GM19351 (cell line): ENCODE data around the gene DNPH1.
A peak's percentile ranks its signal among the peaks of the same experiment; 100 is the strongest.

Source experiments
- ATAC-seq: cut with Tn5 transposase; IDR thresholded peaks from one replicate; pipeline ENCODE4 v1.9.1; 2021; ENCODE audit warnings: mild to moderate bottlenecking, moderate library complexity; ENCODE audit not compliant: unreplicated experiment

Gene DNPH1

DNA sequence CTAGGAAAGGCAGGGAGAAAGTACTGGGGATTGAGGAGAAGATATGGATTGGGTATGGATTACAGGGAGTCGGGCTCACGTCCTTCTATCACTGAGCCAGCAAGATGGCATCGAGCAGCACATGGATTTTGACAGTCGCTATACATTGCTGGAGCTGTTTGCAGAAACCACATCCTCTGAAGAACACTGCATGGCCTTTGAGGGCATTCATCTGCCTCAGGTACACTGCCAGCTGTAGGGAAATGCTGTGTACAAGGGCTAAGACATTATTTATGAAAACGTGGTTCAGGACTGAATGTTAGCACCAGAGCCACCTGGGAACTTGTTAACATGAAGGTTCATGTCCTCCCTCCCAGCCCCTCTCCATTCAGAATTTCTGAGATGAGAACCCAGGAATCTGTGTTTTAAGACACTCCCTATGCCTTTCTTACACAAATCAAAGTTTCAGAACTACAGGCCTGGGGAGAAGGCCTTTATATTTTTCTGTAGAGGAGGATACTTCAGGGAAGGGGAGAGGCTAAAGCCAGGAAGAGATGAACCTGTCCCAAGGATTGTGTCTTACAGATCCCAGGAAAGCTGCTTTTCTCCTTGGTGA is 43.8 kb downstream of the DNPH1 start:
- ATAC-seq = no peak

DNA sequence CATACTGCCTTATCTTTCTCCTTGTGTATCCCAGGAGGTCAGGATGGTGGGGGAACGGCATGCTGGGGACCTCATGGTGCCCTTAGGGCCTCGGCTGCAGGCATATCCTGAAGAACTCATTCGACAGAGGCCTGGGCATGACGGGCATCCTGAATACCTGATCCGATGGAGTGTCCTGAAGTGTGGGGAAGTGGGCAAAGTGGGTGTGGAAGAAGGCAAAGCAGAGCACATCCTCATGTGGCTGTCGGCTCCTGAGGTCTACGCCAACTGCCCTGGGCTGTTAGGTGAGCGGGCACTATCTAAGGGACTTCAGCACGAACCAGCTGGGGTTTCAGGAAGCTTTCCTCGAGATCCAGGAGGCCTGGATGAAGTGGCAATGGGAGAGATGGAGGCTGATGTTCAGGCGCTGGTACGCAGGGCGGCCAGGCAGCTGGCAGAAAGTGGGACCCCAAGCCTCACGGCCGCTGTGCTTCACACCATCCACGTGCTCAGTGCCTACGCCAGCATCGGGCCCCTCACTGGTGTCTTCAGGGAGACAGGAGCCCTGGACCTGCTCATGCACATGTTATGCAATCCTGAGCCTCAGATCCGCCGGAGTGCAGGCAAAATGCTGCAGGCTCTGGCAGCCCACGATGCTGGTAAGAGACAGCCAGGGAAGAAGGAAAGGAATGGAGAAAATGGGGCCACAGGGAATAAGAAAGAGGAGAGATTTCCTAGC is 44.9 kb downstream of the DNPH1 start:
- ATAC-seq = no peak

- ATAC-seq = no peak
These were observed 45.8 kb downstream of the DNPH1 start for GRCh38 chr6:43183441-43183840.

DNA sequence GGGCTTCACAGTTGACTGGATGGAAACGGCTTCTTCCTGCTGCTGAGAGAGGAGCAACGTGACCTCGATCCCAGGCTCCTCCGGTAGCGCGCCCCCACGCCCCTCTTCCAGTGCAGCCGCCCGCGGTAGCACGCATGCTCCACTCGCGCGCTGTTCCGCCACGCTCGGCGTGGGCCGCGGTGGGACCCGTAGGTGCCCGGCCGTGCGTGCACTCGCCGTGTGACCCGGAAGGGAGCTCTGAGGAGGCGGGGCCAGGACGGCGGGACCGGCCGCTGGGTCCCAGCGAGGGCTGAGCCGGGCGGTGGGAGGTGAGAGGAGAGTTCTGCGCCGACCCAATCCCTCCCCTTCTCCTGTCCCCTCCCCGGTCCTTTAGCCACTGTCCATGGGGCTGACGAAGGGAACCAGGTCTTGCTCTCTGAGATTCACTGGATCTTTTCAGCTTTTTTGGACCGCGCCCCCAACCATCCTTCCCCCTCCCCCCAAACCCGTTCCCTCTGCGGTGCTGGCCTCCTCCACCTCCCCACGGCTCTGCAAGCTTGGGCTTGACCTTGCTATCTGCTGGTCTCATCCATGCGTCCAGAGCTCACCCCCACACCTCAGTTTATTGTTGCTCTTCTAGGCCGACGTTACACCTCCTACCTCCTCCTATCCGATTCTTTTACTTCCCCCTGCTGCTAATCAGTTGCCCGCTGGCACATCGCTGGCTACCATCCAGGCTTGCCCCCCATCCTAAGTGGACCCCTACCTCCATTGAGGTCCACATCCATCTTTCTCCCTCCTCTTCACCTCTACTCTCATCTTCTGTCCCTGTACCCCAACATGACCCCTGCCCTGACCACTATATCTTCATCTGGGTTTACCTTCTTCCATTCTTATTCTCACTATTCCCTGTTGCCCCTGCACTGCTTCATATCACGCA is 47.1 kb downstream of the DNPH1 start, which contains the start of gene CUL9:
Gene CUL9, plus strand, starts transcription at position 255 of the 919 bp plus-strand sequence. CDS start 2,115 bp downstream, outside the sequence.
- ATAC-seq = peak; percentile 98

GRCh38 chr6:43181621-43181941 is 47.7 kb downstream of the DNPH1 start:
- no peak for ATAC-seq

DNA sequence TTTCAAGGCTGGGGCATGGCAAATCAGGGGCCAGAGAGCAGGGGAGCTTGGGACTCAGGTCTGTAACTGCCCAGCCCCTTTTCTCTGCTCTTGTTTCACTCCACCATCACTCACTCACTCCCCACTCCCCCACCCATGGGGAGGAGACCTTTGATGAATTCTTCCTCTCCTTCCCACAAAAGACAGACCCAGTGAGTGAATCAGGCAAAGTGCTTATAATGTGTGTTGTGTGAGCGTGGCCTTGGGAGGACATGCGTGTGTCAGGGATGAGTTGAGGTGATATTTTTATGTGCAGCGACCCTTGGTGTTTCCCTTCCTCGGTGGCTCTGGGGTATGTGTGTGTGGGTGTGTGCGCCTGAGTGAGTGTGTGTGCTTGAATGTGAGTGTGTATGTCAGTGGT is 48.3 kb downstream of the DNPH1 start:
- no peak for ATAC-seq

DNA sequence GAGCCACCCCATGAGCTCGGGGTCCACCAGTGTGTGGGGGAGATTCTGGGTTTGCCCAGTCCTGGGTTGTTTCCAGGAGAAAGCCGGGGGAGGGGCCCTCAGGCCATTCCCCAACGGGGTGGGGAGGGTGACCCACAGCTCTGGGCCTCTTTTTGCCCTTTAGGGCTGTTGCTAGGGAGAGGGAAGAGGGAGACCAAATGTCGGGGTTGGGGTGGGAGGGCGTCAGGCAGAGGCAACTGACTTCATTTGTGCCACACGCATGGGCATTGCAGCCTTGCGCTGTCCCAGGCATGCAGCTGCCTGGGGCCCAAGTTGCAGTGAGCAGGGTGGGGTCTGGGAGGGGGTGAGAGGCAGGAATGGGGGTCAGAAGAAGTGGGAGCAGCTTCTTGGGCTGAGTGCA is 49.2 kb downstream of the DNPH1 start:
- ATAC-seq = no peak

DNA sequence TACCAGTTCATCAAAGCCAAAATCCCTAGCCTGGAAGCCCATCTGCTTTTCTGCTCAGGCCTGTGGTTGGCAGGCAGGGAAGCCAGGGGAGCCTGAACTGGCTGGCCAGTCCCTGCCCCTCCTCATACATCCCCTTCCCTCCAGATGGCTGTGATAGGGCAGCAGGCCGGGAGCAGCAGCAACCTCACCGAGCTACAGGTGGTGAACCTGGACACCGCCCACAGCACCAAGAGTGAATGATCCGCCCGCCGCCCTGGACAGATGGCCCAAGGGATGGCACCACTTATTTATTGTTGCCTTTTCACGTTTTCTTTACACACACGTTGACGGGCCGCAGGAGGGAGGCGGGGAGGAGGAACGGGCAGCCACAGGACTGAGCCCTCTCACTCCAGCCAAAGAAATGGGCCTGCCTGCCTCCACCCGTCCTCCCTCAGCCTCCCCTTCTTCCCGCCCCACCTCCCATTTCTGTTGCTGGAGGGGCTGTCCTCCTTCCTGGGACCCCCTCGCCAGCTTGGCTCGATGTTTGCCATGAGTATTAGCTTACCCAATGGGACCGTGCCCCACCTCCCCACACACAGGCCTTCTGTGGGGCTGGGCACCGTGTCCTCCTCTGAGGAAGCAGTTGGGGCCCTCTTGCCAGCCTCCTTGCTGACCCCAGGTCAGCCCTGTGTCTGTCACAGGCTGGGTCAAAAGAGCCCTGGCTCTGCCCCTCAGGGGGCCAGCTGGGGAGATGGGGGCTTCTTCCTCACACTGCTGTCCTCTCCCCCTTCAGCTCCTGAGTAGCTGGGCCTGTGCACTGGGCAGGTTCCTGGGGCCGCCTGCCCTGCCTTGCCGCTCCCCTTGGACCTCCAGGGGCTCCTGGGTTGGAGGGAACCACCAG is 50.1 kb downstream of the DNPH1 start:
- ATAC-seq = no peak

- no peak for ATAC-seq
These were observed 51.1 kb downstream of the DNPH1 start for GRCh38 chr6:43178150-43178549.

GRCh38 chr6:43176423-43176786 is 52.9 kb downstream of the DNPH1 start:
- no peak for ATAC-seq

GRCh38 chr6:43175676-43176422 is 53.4 kb downstream of the DNPH1 start:
- no peak for ATAC-seq
